Calu3 (cell line): ENCODE results near the gene CEPT1. TPM values are rescaled to one million over a fixed set of nuclear protein-coding genes. Genes with fewer than 3 reads are reported as not detected.

Source experiments
- BruUV-seq: library from RNA; stranded (reverse); fragments of 400-500 nt; replicated peaks from 2 replicates; lab custom pipeline; 2021; lab: Mats Ljungman, UMichigan
- CTCF ChIA-PET: fragments of 300-600 bp; sonication (Branson Sonifier 250); formaldehyde crosslinking; loops from one replicate; lab custom pipeline; 2022; ENCODE audit warnings: antibody characterized with exemption; lab: Charles Lee
- DNase-seq: peaks from one replicate; pipeline ENCODE4 v3.0.0; 2022
- H3K27ac Mint-ChIP-seq: one replicate; pipeline ENCODE4 v1.8.0; 2022; ENCODE audit warnings: mixed read lengths; ENCODE audit not compliant: unreplicated experiment
- H3K27me3 Mint-ChIP-seq: one replicate; pipeline ENCODE4 v1.8.0; 2022; ENCODE audit warnings: mixed read lengths; ENCODE audit not compliant: unreplicated experiment
- H3K36me3 Mint-ChIP-seq: one replicate; pipeline ENCODE4 v1.8.0; 2022; ENCODE audit warnings: mild to moderate bottlenecking, moderate library complexity, mixed read lengths; ENCODE audit not compliant: insufficient read depth, unreplicated experiment
- H3K4me1 Mint-ChIP-seq: one replicate; pipeline ENCODE4 v1.8.0; 2022; ENCODE audit warnings: mild to moderate bottlenecking, low read depth, mixed read lengths; ENCODE audit not compliant: unreplicated experiment
- H3K4me3 Mint-ChIP-seq: one replicate; pipeline ENCODE4 v1.8.0; 2022; ENCODE audit warnings: mild to moderate bottlenecking, low read depth, moderate library complexity, mixed read lengths; ENCODE audit not compliant: unreplicated experiment
- H3K9me3 Mint-ChIP-seq: one replicate; pipeline ENCODE4 v1.8.0; 2022; ENCODE audit warnings: low read depth, mixed read lengths; ENCODE audit not compliant: unreplicated experiment
- CTCF ChIP-seq: fragments of 200-600 bp; IDR thresholded peaks from one replicate; pipeline ENCODE4 v1.8.0; 2022; ENCODE audit warnings: antibody characterized with exemption; ENCODE audit not compliant: unreplicated experiment
- intact Hi-C: fragments of 100-400 bp; cut with micrococcal nuclease; formaldehyde crosslinking; loops from one replicate; pipeline ENCODE4 v1.10.0; 2022; ENCODE audit not compliant: unreplicated experiment
- total RNA-seq: library from RNA; stranded (reverse); gene quantifications from 2 replicates; pipeline ENCODE4 v1.2.3, GENCODE V29; 2022

CEPT1 gene
- total RNA-seq, 1 experiment from 2014 or later = 24.7 TPM

GRCh38 chr1:111161843-111162487, 21.9 kb downstream of the CEPT1 start:
- Mint-ChIP-seq H3K27me3 (no peaks in the 10 kb centered on the region), H3K27ac (no peak overlapping the region), H3K4me3 (no peak overlapping the region), H3K9me3 (no peaks in the 10 kb centered on the region), H3K4me1 (no peaks in the 10 kb centered on the region), H3K36me3 (peaks cover 5% of the 10 kb centered on the region)
- TF ChIP-seq CTCF = no peak
- DNase-seq = no peak
- CTCF ChIA-PET = no interaction called here
- intact Hi-C loops = no loop called here
- no TSS peak for BruUV-seq

- H3K36me3 Mint-ChIP-seq = peaks cover 5% of the 10 kb centered on the region
Measured at GRCh38 chr1:111162488-111162880, 22.5 kb downstream of the CEPT1 start.

GRCh38 chr1:111163363-111163762, 23.3 kb downstream of the CEPT1 start:
- H3K27me3 Mint-ChIP-seq = no peaks in the 10 kb centered on the region
- no peak overlapping the region for H3K4me3 Mint-ChIP-seq
- no peak for TF ChIP-seq CTCF
- H3K36me3 Mint-ChIP-seq = peaks cover 5% of the 10 kb centered on the region
- H3K9me3 Mint-ChIP-seq = no peaks in the 10 kb centered on the region
- CTCF ChIA-PET = no interaction called here
- BruUV-seq = no TSS peak
- no peak overlapping the region for H3K27ac Mint-ChIP-seq
- intact Hi-C loops = no loop called here
- no peaks in the 10 kb centered on the region for H3K4me1 Mint-ChIP-seq
- no peak for DNase-seq

More at GRCh38 chr1:111162488-111162880, 22.5 kb downstream of the CEPT1 start:
- BruUV-seq = no TSS peak
- H3K9me3 Mint-ChIP-seq = no peaks in the 10 kb centered on the region
- no peak for TF ChIP-seq CTCF
- CTCF ChIA-PET = no interaction called here
- DNase-seq = no peak
- H3K4me1 Mint-ChIP-seq = no peaks in the 10 kb centered on the region
- H3K4me3 Mint-ChIP-seq = no peak overlapping the region
- no peaks in the 10 kb centered on the region for H3K27me3 Mint-ChIP-seq
- H3K27ac Mint-ChIP-seq = no peak overlapping the region
- intact Hi-C loops = no loop called here

- Mint-ChIP-seq H3K27ac (no peak overlapping the region), H3K4me1 (no peaks in the 10 kb centered on the region), H3K9me3 (no peaks in the 10 kb centered on the region), H3K4me3 (no peak overlapping the region), H3K36me3 (peaks cover 5% of the 10 kb centered on the region), H3K27me3 (no peaks in the 10 kb centered on the region)
- CTCF ChIA-PET = no interaction called here
- no peak for TF ChIP-seq CTCF
- intact Hi-C loops = no loop called here
- BruUV-seq = no TSS peak
- DNase-seq = no peak
Measured at GRCh38 chr1:111164151-111164550, 24.1 kb downstream of the CEPT1 start.
